ENCODE data around the gene CELA3A. TPM values are rescaled to one million over a fixed set of nuclear protein-coding genes. Genes with fewer than 3 reads are reported as not detected.

The CELA3A gene
- total RNA-seq, 4 donors from 2014 or later = not detected

DNA sequence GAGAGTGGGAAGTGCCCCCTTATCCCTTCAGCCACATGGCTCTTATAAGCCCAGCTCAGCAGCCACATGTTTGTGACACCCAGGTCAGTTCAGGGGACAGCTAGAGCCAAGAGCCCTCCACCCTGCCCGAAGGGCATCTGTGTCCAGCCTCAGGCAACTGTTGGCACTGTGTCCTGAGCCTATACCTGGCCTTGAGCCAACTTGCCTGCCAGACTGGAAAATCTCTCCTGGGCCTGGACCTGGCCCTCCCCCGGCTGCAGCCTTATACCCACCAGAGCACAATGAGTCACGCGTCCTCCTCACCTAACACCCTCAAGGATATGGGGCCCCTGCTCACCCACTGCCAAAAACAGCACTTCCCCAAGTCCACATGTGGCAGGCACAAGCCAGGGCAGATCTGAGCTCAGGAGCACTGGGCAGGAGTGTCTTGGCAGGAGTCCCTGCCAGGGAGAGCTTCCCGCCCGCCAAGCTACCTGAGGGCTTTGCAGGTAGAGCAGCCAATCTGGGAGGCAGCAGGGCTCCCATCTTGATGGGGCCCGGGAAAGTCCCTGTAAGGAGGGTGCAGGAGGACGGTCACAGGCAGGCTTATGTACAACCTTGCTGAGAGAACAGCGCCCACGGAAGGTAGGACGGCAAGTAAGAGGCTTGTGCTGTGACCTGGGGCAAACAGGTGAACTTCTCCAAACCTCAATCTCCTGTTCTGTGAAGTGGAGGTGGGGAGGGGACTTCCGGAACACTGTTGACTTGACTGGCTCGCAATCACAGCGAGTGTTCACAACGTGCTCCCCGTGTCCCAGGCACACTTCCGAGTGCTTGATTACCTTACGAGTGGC is 44.5 kb upstream of the CELA3A start:
- no peaks in the 10 kb centered on the region for H3K9me3 ChIP-seq
- peak overlapping the region; percentile 70 to 82 (median 75) for H3K27ac ChIP-seq (replicated peaks in 1 of 4)
- no peaks in the 10 kb centered on the region for H3K36me3 ChIP-seq
- WGBS = 62% methylated on average over 15 of the region's 18 CpGs
- no peaks in the 10 kb centered on the region for H3K27me3 ChIP-seq
- peaks cover 29 to 38% (median 35%) of the 10 kb centered on the region in 4 donors for H3K4me1 ChIP-seq
- no peak overlapping the region for H3K4me3 ChIP-seq
- no peak for TF ChIP-seq POLR2A (IDR thresholded peaks at IDR 0.05; ENCODE audit: low read depth)
- peak; percentile 61 to 73 for TF ChIP-seq POLR2AphosphoS5 (IDR thresholded peaks at IDR 0.05)
- TF ChIP-seq, protein P1, sequence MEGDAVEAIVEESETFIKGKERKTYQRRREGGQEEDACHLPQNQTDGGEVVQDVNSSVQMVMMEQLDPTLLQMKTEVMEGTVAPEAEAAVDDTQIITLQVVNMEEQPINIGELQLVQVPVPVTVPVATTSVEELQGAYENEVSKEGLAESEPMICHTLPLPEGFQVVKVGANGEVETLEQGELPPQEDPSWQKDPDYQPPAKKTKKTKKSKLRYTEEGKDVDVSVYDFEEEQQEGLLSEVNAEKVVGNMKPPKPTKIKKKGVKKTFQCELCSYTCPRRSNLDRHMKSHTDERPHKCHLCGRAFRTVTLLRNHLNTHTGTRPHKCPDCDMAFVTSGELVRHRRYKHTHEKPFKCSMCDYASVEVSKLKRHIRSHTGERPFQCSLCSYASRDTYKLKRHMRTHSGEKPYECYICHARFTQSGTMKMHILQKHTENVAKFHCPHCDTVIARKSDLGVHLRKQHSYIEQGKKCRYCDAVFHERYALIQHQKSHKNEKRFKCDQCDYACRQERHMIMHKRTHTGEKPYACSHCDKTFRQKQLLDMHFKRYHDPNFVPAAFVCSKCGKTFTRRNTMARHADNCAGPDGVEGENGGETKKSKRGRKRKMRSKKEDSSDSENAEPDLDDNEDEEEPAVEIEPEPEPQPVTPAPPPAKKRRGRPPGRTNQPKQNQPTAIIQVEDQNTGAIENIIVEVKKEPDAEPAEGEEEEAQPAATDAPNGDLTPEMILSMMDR (IDR thresholded peaks at IDR 0.05) = no peak
- no peak for TF ChIP-seq EP300 (IDR thresholded peaks at IDR 0.05)
- intact Hi-C loops (cut with DNase I) = no loop called here
- DNase-seq (ENCODE audit: extremely low spot score) = no peak

DNA sequence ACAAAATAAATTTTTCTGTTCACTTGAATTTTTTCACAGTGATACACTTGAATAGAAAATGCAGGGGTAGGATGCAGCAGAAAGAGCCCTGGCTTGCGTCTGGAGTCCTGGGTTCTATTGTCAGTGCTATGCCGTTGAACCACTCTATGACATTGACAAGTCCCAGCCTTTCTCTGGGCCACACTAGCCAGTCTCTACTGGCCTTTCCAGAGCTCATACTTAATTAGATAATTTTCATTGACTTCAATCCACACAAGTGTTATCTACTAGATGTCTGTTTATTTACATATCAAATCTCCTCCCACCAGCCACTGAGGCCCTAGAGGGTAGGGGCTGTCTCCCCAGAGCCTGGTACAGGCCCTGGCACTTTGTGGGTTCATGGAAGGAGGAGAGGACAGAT is 40.1 kb upstream of the CELA3A start:
- WGBS = 40% methylated on average over 2 of the region's 2 CpGs
- H3K36me3 ChIP-seq = no peaks in the 10 kb centered on the region
- H3K9me3 ChIP-seq = no peaks in the 10 kb centered on the region
- peak overlapping the region in 1 of 4 donors; percentile 14 for H3K27ac ChIP-seq (replicated peaks in 1 of 4)
- intact Hi-C loops (cut with DNase I) = loop anchor here (10.0 kb wide), 1 partner anchor 197 kb away; no protein-coding TSS in a partner anchor
- TF ChIP-seq, protein P1 (IDR thresholded peaks at IDR 0.05) = no peak
- TF ChIP-seq EP300 (IDR thresholded peaks at IDR 0.05) = no peak
- TF ChIP-seq POLR2A (IDR thresholded peaks at IDR 0.05; ENCODE audit: low read depth) = no peak
- TF ChIP-seq POLR2AphosphoS5 (IDR thresholded peaks at IDR 0.05) = no peak
- no peak for DNase-seq (ENCODE audit: extremely low spot score)
- H3K27me3 ChIP-seq = no peaks in the 10 kb centered on the region
- no peak overlapping the region for H3K4me3 ChIP-seq
- H3K4me1 ChIP-seq = peaks cover 26 to 36% (median 27%) of the 10 kb centered on the region in 4 donors

DNA sequence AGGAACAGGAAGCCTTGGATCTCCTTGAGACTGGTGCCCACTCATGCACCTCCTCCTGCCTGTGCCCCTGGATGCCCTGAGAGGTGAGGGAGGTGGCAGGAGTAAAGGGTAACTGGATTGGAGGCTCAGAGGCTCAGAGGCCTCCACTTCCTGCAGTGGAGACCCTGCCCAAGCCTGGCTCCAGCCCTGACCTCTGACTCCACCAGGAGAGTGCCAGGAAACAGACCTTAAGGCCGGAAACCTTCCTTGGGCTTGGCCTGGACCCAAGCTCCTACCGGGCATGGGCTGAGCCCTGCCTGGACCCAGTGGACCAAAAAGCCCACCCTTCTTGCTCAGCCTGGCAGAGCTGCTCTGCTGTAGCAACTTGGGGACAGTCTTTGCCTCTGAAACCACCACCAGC is 39.7 kb upstream of the CELA3A start:
- H3K27ac ChIP-seq (replicated peaks in 1 of 4) = peak overlapping the region in 2 of 4 donors; percentile 14 to 35
- H3K36me3 ChIP-seq = no peaks in the 10 kb centered on the region
- TF ChIP-seq, protein P1 (IDR thresholded peaks at IDR 0.05) = no peak
- TF ChIP-seq POLR2A (IDR thresholded peaks at IDR 0.05; ENCODE audit: low read depth) (no peak), EP300 (IDR thresholded peaks at IDR 0.05) (no peak), POLR2AphosphoS5 (IDR thresholded peaks at IDR 0.05) (no peak)

DNA sequence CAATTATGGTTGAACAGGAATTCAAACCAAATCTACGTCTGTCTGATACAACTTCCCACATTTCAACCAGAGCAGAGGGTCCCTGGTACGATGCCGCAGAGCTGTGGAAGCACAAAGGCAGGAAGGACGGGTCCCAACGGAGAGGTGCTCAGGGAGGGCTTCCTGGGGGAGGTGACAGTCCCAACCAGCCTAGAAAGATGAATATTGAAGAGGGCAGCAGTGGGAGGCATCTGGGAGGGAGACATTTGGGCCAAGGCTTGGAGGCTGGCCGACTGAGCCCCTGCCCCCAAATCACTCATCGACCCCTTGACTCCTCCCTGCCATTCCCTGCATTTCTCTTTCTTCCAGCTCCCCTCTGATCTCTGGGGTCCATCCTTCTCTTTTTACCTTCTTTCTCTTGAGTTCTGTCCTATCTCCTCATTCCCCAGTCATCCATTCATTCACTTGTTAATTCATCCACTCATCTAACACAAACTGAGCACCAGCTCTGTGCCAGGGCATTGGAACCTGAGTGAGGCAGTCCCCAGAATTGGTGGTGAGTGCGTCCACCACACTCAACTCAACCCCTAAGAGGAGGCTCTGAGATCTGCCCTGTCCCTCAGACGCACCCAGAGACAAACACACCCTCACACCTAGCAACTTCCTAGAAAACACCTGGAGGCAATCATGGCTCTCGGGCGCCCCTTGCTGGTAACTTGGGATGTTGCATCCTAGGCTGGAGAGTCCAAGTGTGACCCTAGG is 37.8 kb upstream of the CELA3A start:
- H3K27me3 ChIP-seq = no peaks in the 10 kb centered on the region
- 47% methylated on average over 11 of the region's 11 CpGs for WGBS
- H3K27ac ChIP-seq (replicated peaks in 1 of 4) = no peak overlapping the region

More for the DNA sequence above, 39.7 kb upstream of the CELA3A start:
- no peaks in the 10 kb centered on the region for H3K27me3 ChIP-seq
- peaks cover 22 to 31% (median 22%) of the 10 kb centered on the region in 4 donors for H3K4me1 ChIP-seq
- no peaks in the 10 kb centered on the region for H3K9me3 ChIP-seq
- intact Hi-C loops (cut with DNase I) = loop anchor here (2.0 to 10.0 kb wide), 2 partner anchors 93 to 197 kb away; no protein-coding TSS in a partner anchor
- no peak overlapping the region for H3K4me3 ChIP-seq
- 50% methylated on average over 1 of the region's 2 CpGs for WGBS
- no peak for DNase-seq (ENCODE audit: extremely low spot score)

More for the DNA sequence above, 37.8 kb upstream of the CELA3A start:
- TF ChIP-seq, protein P1 (IDR thresholded peaks at IDR 0.05) = peak in 2 of 3 experiments; percentile 89 to 96
- no peak for TF ChIP-seq POLR2A (IDR thresholded peaks at IDR 0.05; ENCODE audit: low read depth)
- TF ChIP-seq POLR2AphosphoS5 (IDR thresholded peaks at IDR 0.05) = peak; percentile 70 to 73
- DNase-seq (ENCODE audit: extremely low spot score) = no peak
- intact Hi-C loops (cut with DNase I) = loop anchor here (2.0 to 10.0 kb wide), 2 partner anchors 95 to 199 kb away; no protein-coding TSS in a partner anchor
- peaks cover 6 to 15% (median 11%) of the 10 kb centered on the region in 4 donors for H3K4me1 ChIP-seq
- no peaks in the 10 kb centered on the region for H3K9me3 ChIP-seq
- no peak overlapping the region for H3K4me3 ChIP-seq
- H3K36me3 ChIP-seq = no peaks in the 10 kb centered on the region

Measured in esophagus muscularis mucosa (tissue), 4 donors.